H1 (cell line): ENCODE results near the gene PGBD5.

ENCODE experiments used
- ATF2 ChIP-seq: IDR thresholded peaks from 2 replicates; pipeline ENCODE4 v1.6.1; 2012; ENCODE audit warnings: low read length, inconsistent platforms
- CEBPB ChIP-seq: IDR thresholded peaks from 2 replicates; pipeline ENCODE4 v1.6.1; 2012; ENCODE audit warnings: low read depth, low read length
- CTCF ChIP-seq, 3 experiments: IDR thresholded peaks; 1 replicate in 2 of 3; 2 replicates in 1 of 3; pipeline versions ENCODE4 v1.5.1 to v1.6.1; 2011; ENCODE audit warnings: low read length in 3 of 3, mild to moderate bottlenecking in 3 of 3, inconsistent platforms in 2 of 3, low read depth in 1 of 3, moderate library complexity in 1 of 3; ENCODE audit not compliant: insufficient read depth in 1 of 3; ENCODE audit errors: control extremely low read depth in 1 of 3
- FOSL1 ChIP-seq: IDR thresholded peaks from 2 replicates; pipeline ENCODE4 v1.6.1; 2011; ENCODE audit warnings: mild to moderate bottlenecking, low read depth, low read length, moderate library complexity; ENCODE audit not compliant: insufficient read depth
- GTF2F1 ChIP-seq: IDR thresholded peaks from 2 replicates; pipeline ENCODE4 v1.6.1; 2012; ENCODE audit warnings: low read depth, low read length, improper control_type of control experiment, borderline replicate concordance
- KDM5A ChIP-seq: fragments of 200-600 bp; IDR thresholded peaks from 2 replicates; pipeline ENCODE4 v1.7.1; 2012; ENCODE audit warnings: mild to moderate bottlenecking, low read length, inconsistent platforms, mixed read lengths
- POLR2A ChIP-seq, 2 experiments: IDR thresholded peaks; 1 replicate in 1 of 2; 2 replicates in 1 of 2; pipeline ENCODE4 v1.6.1; 2011; ENCODE audit warnings: low read depth in 2 of 2, low read length in 2 of 2, mild to moderate bottlenecking in 2 of 2; ENCODE audit errors: control extremely low read depth in 1 of 2
- POLR2AphosphoS5 ChIP-seq: IDR thresholded peaks from 2 replicates; pipeline ENCODE4 v1.6.1; 2011; ENCODE audit warnings: low read depth, low read length
- RAD21 ChIP-seq, 2 experiments: IDR thresholded peaks in 1 of 2; conservative IDR thresholded peaks in 1 of 2; 2 replicates each; pipeline ENCODE4 v1.6.1; 2011; ENCODE audit warnings: low read depth in 2 of 2, low read length in 2 of 2, improper control_type of control experiment in 1 of 2, inconsistent platforms in 1 of 2, mild to moderate bottlenecking in 1 of 2, moderate library complexity in 1 of 2
- SIN3A ChIP-seq, 2 experiments: IDR thresholded peaks in 1 of 2; conservative IDR thresholded peaks in 1 of 2; 2 replicates each; pipeline ENCODE4 v1.6.1; 2011 to 2012; ENCODE audit warnings: low read length in 2 of 2, improper control_type of control experiment in 1 of 2, low read depth in 1 of 2, mild to moderate bottlenecking in 1 of 2

GRCh38 chr1:230340526-230341161, 85.5 kb downstream of the PGBD5 start:
- TF ChIP-seq FOSL1 (no peak), RAD21 (IDR thresholded peaks at IDR 0.05 in 1 of 2, conservative IDR thresholded peaks at IDR 0.05 in 1 of 2; ENCODE audit: low read depth in 2 of 2, low read length in 2 of 2) (no peak), POLR2AphosphoS5 (no peak), SIN3A (conservative IDR thresholded peaks at IDR 0.05 in 1 of 2, IDR thresholded peaks at IDR 0.05 in 1 of 2; ENCODE audit: low read depth in 1 of 2, low read length in 2 of 2) (no peak), CTCF (IDR thresholded peaks at IDR 0.05; ENCODE audit: control extremely low read depth in 1 of 3, insufficient read depth in 1 of 3, low read depth in 1 of 3, low read length in 3 of 3) (no peak), KDM5A (no peak), GTF2F1 (no peak), POLR2A (IDR thresholded peaks at IDR 0.05; ENCODE audit: control extremely low read depth in 1 of 2, low read depth in 2 of 2, low read length in 2 of 2) (no peak), ATF2 (no peak), CEBPB (no peak)
